ENCODE results near the gene NTF4. TPM values are rescaled to one million over a fixed set of nuclear protein-coding genes. Genes with fewer than 3 reads are reported as not detected.
A peak's percentile ranks its signal among the peaks of the same experiment; 100 is the strongest.

NTF4 gene, protein sequence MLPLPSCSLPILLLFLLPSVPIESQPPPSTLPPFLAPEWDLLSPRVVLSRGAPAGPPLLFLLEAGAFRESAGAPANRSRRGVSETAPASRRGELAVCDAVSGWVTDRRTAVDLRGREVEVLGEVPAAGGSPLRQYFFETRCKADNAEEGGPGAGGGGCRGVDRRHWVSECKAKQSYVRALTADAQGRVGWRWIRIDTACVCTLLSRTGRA
- polyA plus RNA-seq (ENCODE audit: insufficient read length in 3 of 3): 1 to 10 TPM; 3.2 to 6.5 (median 5.7) TPM
- long read RNA-seq, donor 1, partial matches to known transcripts: 0 of 4 reads
- long read RNA-seq, donor 1, other reads (novel, unspliced or antisense): 0 of 4 reads
- long read RNA-seq, donor 2, transcript NTF4-201 (1 exons, 932 nt): major isoform, 6 of 6 reads
- long read RNA-seq, donor 2, partial matches to known transcripts: 0 of 6 reads
- long read RNA-seq, donor 2, other reads (novel, unspliced or antisense): 0 of 6 reads
- long read RNA-seq, donor 3, partial matches to known transcripts: 0 of 3 reads
- long read RNA-seq, donor 3, other reads (novel, unspliced or antisense): 0 of 3 reads
- long read RNA-seq, donor 4, partial matches to known transcripts: 0 of 3 reads
- long read RNA-seq, donor 4, other reads (novel, unspliced or antisense): 0 of 3 reads
- long read RNA-seq, donor 5: 0 reads
- long read RNA-seq, donor 6, transcript NTF4-201 (1 exons, 932 nt): major isoform, 5 of 5 reads
- long read RNA-seq, donor 6, partial matches to known transcripts: 0 of 5 reads
- long read RNA-seq, donor 6, other reads (novel, unspliced or antisense): 0 of 5 reads
- long read RNA-seq, donor 7, partial matches to known transcripts: 0 of 2 reads
- long read RNA-seq, donor 7, other reads (novel, unspliced or antisense): 0 of 2 reads
- long read RNA-seq, donor 8, transcript NTF4-201 (1 exons, 932 nt): major isoform, 5 of 5 reads
- long read RNA-seq, donor 8, partial matches to known transcripts: 0 of 5 reads
- long read RNA-seq, donor 8, other reads (novel, unspliced or antisense): 0 of 5 reads
- long read RNA-seq, donor 9, partial matches to known transcripts: 0 of 3 reads
- long read RNA-seq, donor 9, other reads (novel, unspliced or antisense): 0 of 3 reads
- long read RNA-seq, donor 10, transcript NTF4-201 (1 exons, 932 nt): major isoform, 6 of 6 reads
- long read RNA-seq, donor 10, partial matches to known transcripts: 0 of 6 reads
- long read RNA-seq, donor 10, other reads (novel, unspliced or antisense): 0 of 6 reads
- long read RNA-seq, donor 11, partial matches to known transcripts: 0 of 4 reads
- long read RNA-seq, donor 11, other reads (novel, unspliced or antisense): 0 of 4 reads
- long read RNA-seq, donor 12, transcript NTF4-201 (1 exons, 932 nt): major isoform, 7 of 7 reads
- long read RNA-seq, donor 12, partial matches to known transcripts: 0 of 7 reads
- long read RNA-seq, donor 12, other reads (novel, unspliced or antisense): 0 of 7 reads
- long read RNA-seq, donor 13: 0 reads
- long read RNA-seq, donor 14: 0 reads
- long read RNA-seq, donor 15, transcript NTF4-201 (1 exons, 932 nt): major isoform, 8 of 8 reads
- long read RNA-seq, donor 15, partial matches to known transcripts: 0 of 8 reads
- long read RNA-seq, donor 15, other reads (novel, unspliced or antisense): 0 of 8 reads
- long read RNA-seq, donor 16, transcript NTF4-201 (1 exons, 932 nt): major isoform, 5 of 5 reads
- long read RNA-seq, donor 16, partial matches to known transcripts: 0 of 5 reads
- long read RNA-seq, donor 16, other reads (novel, unspliced or antisense): 0 of 5 reads

DNA sequence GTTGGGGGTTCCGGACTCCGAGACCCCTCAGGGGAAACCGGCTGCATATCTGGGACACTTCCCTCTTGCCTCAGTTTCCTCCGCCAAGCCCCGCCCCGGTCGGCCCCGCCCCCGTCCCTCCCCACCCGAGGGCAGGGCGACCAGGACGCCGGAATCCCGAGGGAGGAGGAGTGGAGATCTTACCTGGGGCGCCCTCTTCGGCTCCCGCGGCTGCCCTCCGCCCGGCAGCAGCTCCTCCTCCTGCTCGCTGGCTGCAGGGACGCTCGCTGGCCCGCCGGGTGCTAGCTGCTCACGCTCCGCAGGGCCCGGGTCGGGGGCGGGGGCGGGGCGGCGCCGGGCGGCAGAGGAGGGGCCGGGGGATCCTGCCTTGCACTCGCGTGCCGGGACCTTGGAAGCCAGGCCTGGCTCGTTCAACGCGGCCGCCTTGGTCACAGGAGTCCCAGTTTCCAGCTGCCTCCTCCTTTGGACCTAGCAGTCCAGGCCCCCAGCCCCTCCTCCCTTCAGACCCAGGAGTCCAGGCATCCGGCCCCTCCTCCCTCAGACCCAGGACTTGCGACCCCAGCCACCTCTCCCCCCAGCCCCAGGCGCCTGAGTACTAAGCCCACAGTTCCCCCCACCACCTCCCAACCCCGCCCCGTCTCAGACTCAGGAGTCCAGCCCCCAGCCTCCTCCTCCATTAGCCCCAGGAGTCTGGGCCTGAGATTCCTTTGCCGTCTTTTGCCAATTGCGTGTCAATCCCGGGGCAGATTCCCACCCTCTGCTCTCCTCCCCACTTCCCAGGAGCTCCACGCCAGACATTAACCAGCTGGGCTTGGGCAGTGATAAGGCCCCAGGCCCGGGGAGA lies at the start of gene NTF4:
TSS of gene NTF4 (minus strand) at position 51 of the 844 bp plus-strand sequence. CDS start 2,821 bp downstream, outside the sequence.
- peak; percentile 69 for DNase-seq

DNA sequence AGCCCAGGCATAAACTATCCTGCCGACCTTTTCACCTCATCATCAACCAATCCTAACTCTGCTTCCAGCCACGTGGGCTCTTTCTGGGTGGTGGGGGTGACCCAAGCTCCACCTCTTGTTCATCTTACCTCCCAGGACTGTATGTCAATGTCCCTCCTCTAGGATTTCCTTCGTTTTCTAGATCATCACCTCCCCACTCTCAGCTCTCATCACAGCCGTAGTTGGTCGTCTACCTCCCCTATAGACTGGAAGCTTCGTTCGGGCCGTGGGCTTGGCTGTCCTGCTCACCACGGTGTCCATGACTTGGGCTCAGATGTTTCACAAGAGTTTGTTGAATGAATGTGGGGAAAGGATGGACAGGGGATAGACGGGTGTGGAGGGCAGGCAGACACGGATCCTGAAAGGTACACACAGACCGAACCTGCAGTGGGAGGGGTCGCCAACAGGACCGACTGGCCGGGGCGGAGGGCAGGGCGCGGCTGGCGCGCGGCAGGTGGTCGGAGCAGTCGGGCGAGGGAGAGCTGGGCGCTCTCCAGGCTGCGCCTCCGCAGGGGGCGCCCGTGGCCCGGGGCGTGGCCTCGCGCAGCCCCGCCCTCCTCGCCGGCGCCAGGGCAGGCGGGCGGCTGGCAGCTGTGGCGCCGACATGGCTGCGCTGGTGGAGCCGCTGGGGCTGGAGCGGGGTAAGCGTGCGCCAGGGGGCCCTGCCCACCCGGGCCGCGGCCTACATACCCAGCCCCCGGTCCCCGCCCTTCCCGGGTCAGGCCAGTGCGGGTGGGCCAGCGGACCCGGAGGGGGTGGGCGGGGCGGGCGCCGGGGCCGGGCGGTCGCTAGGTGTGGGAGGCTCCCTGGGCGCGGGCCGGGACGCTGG lies 49.4 kb upstream of the NTF4 start, which contains the start of gene LIN7B:
TSS of gene LIN7B (plus strand) at position 609 of the 868 bp plus-strand sequence. CDS start at position 644, 35 bp downstream.
- DNase-seq: peak; percentile 72

DNA sequence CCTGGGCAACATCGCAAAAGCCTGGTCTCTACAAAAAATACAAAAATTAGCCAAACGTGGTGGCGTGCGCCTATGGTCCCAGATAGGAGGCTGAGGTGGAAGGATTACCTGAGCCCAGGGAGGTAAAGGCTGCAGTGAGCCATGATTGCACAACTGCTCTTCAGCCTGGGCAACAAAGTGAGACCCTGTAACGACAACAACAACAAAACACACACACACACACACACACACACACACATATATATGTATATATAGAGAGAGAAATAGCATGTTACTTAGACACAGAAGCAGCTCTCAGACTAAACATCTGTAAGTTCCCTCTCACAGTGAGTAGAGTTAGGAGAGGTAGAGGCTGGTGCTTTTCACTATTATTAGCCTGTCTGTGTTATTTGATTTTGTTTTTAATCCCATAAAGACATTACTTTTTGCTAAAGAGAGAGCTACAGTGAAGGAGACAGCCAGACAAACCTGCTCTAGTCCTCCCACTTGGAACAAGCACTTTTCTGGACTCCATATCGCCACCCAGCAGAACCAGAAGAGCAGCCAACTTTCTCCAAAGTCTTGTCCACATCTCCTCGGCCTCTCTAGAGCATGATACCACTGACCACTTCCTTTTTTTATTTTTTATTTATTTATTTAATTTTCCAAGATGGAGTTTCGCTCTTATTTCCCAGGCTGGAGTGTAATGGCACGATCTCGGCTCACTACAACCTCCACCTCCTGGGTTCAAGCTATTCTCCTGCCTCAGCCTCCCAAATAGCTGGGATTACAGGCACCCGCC lies 46.8 kb upstream of the NTF4 start:
- DNase-seq: no peak

DNA sequence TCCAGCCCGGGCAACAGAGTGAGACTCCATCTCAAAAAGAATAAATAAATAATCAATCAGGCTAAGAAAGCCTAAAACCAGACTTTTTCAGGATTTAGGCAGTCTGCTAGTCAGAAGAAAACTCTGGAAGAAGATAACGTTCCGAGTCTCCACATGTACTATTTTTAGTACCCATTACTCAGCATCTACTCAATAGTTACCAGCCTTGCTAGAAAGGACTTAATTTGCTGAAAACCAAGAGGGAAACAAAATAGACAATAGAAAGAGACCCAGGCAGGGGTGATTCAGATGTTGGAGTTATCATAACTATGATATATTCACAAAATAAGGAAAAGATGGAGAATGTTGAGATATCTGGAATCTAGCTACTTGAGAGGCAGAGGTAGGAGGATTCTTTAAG lies 45.9 kb upstream of the NTF4 start:
- DNase-seq: no peak

DNA sequence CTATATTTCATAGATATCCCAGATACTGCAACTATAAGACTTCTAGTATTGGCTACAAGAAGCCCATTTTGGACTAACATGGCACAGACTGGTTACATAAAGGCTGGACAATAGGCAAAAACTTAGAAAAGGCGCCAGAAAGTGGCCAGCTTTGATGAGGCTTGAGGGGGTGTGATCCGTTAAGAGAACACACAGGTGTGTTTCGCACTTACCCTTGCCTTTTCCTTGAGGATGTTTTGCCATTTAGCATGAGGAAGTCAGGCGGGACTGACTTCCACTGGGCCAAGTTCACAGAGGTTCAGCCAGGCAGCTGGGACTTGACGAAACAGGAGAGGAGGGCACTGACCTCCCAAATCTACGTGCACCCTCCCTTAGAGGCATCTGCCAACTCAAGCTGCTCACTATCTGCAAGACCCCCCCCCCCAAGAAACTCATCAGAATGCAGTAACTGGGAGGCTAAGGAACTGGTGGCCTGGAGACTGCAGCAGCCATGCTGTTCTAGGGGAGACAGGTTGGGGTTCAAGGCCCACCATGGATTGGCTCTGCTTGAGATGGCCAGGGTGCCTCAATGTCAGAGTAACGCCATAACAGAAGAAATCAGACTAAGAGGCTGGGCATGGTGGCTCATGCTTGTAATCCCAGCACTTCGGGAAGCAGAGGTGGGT lies 45.1 kb upstream of the NTF4 start:
- no peak for DNase-seq

DNA sequence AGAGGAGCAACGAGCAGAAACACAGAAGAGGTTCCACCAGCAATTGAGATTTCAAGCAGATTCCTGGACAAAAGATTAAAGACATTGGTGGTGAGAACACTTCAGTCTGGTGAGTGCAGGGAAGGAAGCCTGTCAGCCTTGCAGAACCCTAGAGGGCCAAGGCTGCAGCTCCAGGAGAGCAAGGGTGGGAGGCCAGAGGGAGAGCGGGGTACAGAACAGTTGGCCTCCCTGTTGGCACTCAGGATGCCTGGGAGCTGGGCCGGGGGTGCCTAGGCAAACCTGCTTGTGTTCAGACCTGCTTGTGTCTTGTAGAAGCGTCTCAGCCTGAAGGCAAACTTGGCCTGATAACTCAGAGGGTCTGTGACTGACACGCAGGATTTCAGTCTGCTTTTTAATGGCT lies 44.4 kb upstream of the NTF4 start:
- no peak for DNase-seq

DNA sequence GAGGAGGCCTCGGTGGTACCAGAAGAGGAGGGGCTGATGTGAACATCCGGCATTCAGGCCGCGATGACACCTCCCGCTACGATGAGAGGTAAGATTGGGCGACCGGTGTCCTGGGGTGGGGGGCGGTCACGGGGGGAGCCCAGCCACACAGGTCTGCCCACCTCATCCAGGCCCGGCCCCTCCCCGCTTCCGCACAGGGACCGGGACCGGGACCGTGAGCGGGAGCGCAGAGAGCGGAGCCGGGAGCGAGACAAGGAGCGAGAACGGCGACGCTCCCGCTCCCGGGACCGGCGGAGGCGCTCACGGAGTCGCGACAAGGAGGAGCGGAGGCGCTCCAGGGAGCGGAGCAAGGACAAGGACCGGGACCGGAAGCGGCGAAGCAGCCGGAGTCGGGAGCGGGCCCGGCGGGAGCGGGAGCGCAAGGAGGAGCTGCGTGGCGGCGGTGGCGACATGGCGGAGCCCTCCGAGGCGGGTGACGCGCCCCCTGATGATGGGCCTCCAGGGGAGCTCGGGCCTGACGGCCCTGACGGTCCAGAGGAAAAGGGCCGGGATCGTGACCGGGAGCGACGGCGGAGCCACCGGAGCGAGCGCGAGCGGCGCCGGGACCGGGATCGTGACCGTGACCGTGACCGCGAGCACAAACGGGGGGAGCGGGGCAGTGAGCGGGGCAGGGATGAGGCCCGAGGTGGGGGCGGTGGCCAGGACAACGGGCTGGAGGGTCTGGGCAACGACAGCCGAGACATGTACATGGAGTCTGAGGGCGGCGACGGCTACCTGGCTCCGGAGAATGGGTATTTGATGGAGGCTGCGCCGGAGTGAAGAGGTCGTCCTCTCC lies 43.2 kb upstream of the NTF4 start:
- DNase-seq: no peak

DNA sequence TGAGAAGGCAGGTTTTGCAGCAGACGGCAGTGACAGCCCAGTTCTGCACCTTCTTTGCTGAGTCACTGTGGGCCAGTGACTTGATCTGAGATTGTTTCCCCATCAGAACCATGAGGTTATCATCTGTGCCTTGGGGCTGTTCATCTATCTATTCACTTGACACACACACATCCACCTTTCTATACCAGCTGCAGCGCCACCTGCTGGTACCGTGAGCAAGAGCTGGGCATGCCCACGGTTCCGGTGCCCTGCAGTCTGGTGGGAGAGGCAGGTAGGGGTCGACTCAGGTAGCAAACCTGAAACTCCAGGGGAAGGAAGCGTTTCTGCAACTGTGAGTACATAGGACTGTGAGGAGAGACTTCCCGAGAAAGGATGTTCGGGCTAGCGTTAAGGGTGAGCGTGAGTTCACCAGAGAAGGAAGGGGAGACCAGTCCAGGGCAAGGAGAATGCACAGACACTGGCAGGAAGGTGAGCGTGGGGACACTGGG lies 42.1 kb upstream of the NTF4 start:
- no peak for DNase-seq

DNA sequence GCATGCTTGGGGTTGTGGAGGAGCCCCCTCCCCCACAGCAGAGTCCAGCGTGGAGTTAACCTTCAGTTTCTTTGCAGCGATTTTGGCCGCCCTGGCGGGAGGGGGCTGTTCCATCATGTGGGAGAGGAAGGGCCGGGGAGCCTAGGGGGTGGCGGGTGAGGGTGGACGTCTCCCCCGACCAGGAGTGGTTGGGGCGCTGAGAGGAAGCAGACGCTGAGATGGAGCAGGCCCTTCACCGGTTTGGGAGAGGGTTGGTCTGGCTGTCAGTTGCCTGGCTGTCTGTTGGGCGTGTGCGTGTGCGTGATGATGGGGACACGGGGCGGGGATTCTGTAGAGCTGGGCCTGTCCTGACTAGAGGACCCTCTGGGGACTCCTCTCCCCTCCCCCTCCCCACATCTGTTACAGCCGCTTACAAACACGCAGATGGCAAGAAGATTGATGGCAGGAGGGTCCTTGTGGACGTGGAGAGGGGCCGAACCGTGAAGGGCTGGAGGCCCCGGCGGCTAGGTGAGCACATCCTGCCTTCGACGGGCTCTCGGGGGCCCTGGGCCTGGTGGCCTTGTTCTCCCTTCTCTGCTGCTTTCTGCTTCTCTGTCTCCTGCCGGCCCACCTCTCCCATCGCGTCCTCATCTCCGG lies 39.7 kb upstream of the NTF4 start:
- DNase-seq: peak; percentile 65

DNA sequence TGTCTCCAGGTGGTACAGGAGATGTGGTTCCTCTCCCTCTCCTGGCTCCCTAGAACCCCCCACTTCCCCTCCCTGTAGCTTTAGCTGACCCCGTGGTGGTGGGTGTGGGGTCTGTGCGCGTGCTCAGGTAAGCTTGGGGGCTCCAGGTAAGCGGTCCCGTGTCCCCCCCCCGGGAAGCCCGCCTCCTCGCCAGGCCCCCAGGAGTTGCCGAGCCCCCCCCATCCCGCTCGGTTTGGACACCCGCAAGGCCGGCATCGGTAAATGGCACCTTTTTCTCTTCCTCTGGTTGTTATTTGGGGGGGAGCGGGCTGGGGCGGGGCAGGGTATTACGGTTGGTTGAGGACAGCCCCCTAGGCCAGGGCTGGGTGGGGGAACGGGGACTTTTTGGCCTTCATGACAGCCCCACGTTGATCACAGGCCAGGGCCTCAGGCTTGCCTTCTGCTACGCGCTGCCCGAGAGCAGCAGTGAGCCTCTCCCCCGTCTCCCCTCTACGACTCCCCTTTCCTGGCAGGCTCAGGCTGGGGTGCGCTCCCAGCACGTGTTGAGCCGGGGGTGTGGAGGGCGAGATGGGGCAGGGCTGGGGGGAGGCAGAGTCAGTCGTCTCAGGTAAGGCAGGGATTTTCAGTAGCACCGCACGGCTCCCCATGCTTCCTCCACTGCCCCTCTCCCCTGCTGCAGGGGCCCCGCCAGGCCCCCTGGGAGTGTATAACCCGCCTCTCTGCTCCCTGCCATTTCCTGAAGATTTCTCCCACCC lies 38.9 kb upstream of the NTF4 start:
- DNase-seq: no peak

DNA sequence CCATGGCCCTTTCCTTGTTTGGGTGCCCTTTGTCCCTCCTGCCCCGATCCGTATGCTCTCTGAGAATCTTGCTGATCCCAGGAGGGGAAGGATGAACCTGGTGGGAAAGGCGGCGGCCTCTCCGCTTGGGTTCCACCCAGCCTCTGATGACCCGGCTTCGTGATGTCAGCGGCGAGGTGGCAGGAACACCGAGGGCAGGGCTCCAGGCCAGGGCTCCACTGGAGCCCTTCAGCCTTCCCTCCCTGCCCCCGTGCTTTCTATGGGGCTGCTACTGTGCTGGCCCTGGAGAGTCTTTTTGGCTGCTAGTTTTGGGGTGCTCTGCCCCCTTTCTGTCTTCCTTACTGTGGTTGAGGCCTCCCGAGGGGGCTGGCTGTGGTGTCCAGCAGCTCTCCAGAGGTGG lies 37.7 kb upstream of the NTF4 start:
- no peak for DNase-seq

DNA sequence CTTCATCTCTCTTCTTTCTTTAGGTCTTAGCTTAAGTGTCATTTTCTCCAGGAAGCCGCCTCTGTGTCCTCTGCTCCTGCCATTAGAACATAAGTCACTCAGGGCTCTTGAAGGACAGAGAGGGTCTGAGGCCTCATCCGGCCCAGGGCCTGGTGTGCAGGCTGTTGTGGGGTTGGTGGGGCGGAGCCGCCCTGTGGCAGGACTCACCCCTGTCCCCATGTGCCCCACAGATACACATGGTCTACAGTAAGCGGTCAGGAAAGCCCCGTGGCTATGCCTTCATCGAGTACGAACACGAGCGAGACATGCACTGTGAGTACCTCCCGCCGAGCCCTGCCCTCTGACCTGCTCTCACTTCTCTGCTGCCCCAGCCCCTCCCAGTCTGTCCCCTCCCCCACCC lies 36.5 kb upstream of the NTF4 start:
- DNase-seq: no peak

DNA sequence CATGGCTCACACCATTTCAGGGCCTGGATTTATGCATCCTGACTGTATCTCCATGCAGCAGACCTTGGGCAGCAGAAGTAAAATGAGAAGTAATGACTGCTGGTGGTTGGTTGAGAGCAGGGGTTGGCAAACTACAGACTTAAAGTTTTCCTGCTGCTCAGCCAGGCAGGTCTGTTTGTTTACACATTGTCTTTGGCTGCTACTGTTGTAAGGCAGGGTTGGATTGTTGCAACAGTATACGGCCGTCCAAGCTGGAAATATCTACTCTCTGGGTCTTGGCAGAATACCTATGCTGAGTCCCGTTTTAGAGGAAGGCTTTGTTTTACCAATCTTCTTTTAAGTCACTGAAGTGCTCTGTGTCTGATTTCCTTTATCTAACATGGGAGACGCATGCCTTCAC lies 34.2 kb upstream of the NTF4 start:
- no peak for DNase-seq

DNA sequence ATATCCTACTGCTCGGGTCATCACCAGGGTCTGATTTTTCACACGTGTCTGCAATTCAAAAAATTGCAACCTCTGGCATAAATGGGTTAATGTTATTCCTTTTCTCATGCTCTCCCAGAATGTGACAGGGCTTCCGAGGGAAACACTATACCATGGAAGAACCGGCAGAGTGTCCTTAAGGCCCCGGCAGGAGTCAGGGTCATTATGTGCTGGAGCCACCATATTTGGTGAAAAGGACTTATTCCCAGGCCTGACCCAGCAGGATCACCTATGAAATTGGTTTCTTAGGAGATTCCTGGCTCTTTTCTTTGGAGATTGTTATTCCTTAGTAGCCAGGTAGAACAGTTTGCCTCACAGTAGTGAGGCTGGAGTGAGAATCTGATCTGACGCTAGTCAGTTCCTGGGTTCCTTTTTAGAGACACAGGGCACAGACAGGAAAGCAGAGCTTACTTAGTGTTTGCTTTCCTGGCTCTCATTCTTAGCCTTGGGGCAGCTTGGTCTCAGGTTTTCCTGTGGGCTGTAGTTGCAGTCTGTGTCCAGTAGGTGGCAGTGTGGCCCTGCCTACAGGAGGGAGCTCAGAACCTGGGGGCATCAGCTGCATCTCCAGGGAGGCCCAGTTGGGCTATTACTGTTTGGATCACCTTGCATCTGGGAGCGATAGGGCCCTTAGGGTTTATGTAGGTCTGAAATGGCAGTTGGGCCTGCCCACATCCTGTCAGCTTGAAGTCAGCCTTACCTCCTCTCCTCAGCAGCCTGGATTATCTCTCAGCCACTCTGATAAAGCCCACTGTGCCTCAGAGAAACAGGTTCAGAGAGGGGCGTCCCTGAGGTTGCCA lies 33.1 kb upstream of the NTF4 start:
- peak; percentile 52 for DNase-seq
